ENCODE data around the gene FBXO44.
A peak's percentile ranks its signal among the peaks of the same experiment; 100 is the strongest.
"Not testable (repeated sequence)": the region's sequence is repeated elsewhere in the genome, so short reads cannot be mapped to it uniquely, and the experiment has no call there.

FBXO44 gene

DNA sequence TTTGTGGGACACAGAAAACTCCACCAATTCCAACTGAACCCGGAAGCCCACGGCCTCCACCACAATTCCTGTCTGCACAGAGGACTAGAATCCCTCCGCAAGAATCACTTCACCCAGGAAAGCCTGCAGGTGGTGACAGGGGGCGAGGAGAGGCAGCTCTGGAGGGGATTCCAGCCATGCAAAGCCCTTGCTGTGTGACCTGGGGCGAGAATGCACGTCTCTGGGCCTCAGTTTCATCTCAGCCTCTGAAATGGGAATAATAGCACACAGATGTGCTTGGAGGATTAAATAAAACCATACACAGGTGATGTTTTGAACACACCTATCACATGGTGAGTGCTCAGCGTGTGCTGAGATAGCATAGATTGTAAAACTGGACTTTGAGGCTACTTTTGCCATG is 14.6 kb upstream of the FBXO44 start:
- DNase-seq (ENCODE audit: low spot score), result no peak

DNA sequence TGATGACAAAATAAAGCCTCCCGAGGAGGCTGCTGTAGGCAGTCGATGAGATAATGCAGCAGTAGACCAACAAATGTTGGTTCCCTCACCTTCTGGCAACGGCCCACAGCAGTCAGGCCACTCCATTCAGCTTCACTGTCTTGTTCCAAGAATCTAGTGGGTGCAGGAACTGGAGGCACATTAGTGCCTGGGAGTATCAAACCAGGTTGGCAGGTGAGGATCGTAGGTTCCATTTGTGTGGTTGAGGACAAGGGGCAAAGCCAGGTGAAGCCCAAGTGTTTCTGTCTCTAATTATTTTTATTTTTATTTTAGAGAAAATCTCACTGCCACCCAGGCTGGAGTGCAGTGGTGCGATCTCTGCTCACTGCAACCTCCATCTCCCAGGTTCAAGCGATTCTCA is 13.7 kb upstream of the FBXO44 start:
- DNase-seq (ENCODE audit: low spot score), result no peak

DNA sequence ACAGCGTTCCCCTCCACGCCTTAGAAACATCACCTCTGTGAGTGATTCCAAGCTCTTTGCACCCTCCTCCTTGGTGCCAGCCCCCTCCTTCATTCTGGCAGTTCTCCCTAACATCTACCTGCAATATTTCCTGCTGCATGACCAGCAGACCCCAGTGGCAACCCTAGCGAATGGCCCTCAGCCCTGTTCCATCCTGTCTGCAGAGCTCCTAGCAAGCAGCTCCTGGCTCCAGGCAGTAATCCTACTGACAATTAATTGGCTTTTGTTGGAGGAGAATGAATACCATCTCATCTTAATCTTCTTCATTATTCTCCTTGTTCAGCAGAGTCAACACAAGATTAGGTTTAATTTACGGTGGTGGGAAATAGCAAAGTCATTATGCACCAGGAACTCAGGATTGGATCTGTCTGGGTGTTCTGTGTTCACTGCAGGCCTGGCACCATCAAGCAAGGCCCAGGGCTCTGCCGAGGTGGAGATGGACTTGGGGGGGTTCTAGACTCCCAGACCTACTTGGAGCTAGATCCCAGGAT is 12.8 kb upstream of the FBXO44 start:
- no peak for DNase-seq (ENCODE audit: low spot score)

DNA sequence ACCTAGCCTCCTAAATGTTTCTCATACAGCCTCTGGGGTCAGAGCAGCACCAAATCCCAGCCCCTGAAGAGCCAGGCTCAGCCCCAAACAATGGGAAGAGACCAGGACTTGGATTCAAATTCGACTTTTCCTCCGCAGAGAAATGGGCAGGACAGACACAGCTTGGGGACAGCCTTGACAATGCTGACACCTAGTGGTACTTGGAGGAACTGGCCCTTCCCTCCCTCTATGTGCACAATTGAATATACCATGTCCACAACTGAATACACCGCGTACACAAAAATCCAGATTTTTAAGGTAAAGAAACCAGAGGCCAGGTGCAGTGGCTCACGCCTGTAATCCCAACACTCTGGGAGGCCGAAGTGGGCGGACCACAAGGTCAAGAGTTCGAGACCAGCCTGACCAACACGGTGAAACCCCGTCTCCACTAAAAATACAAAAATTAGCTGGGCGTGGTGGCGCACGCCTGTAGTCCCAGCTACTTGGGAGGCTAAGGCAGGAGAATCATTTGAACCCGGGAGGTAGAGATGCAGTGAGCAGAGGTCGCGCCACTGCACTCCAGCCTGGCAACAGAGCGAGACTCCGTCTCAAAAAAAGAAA is 12.2 kb upstream of the FBXO44 start:
- DNase-seq (ENCODE audit: low spot score), result not testable (repeated sequence)

DNA sequence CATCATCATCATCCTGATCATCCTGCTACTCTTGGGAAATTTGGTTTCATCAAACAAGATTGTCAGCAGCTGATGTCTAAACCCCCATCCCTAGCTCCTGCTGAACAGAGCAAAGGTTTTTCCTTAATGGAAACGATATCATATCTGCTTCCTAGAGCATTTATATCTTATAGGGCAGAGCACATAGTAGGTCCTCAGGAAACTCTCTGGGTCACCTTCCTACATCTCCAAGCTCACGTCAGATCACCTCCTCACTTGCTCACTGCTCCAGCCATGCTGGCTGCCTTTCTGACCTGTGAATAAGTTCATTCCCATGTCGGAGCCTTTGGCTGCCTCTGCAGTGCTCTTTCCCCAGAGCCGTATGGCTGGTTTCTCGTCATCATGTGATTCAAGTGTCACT is 10.9 kb upstream of the FBXO44 start:
- no peak for DNase-seq (ENCODE audit: low spot score)

DNA sequence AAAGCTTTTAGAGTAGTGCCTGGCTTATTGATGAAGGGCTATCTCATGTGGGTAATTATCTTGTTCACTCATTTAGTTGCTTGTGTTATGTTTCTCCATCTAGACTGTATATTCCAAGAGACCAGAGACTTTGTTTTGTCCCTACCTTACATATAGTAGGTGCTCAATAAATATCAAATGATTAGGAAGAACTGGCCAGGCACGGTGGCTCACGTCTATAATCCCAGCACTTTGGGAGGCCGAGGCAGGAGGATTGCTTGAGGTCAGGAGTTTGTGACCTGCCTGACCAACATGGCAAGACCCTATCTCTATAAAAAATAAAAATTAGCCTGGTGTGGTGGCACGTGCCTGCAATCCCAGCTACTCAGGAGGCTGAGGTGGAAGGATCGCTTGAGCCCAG is 9.4 kb upstream of the FBXO44 start:
- DNase-seq (ENCODE audit: low spot score), result no peak

DNA sequence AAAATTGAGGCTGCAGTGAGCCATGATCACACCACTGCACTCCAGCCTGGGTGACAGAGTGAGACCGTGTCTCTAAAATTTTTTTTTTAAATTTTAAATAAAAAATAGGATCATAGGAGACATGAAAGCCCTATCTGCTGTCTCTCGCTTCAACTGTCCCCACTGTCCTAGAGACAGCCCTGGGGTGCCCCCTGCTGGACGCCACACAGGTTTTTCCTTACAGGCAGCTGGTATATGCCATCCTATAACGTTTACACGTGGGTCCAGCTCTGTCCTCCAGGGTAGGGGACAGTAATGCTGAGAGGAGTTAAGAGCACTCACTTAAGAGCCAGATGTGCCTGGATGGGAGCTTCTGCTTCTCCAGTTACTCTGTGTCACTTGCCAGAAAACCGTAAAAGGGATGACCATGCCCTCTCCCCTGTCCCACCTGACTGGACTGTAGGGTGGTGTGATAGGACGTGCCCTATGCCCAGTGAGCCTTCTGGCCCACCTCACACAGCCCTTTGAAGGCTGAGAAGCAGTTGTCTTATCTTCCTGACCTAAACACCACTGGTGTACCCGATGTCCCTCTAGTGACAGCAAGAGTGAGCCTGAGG is 8.9 kb upstream of the FBXO44 start:
- DNase-seq (ENCODE audit: low spot score), result peak; percentile 82

DNA sequence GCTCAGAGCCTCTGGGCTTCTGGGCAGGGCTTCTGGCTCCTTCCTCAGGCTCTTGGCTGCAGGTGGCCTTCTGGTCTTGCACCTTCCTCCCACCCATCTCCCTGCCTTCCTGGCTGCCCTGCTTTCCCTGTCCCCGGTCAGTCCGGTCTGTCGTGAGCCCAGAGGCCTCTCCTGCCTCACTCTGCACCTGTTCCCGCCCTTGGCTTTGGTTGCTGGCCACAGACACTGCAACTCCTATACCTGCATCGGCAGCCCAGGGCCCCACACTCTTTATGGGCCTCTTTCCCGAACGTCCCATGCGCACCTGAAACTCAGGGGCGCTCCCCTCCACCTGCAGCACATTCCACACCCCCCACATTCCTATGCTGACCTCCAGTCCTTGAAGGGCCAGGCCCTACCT is 8.4 kb upstream of the FBXO44 start:
- DNase-seq (ENCODE audit: low spot score), result no peak

DNA sequence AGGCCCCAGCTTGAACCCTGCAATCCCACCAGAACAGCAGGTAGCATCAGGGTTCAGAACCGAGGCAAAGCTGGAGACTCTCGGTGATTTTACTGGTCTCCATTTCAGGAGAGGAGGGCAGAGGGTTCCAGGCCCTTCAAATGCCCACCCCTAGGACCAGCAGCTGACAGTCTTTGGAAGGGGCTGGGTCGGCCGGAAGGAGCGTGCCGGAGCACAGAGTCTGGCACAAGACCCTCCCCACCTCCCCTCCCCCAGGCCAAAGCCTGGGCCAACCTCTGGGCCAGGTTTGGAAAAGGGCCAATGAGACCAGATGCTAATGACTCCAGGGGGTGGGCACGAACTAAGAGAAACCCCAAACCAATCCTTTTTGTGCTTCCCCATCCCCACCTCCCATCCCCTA is 7.3 kb upstream of the FBXO44 start:
- DNase-seq (ENCODE audit: low spot score), result no peak

DNA sequence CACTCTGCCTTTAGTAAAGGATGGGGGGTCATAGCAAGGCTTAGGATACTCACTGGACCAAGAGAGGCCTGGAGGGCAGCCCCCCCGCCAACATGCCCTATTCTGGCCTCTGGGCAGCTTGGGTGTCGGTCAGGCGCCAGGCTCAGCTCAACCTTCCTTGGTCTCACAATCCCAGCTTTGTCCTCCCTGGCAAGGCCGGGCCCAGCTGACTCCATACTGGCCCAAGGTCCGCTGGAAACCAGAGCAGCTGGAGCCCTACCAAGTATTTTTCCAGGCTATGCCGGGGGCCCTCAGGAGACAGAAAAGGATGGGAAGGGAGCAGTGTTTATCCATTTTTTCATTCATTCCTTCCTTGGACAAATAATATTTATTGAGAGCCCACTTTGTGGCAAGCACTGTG is 6.6 kb upstream of the FBXO44 start:
- peak; percentile 95 for DNase-seq (ENCODE audit: low spot score)

DNA sequence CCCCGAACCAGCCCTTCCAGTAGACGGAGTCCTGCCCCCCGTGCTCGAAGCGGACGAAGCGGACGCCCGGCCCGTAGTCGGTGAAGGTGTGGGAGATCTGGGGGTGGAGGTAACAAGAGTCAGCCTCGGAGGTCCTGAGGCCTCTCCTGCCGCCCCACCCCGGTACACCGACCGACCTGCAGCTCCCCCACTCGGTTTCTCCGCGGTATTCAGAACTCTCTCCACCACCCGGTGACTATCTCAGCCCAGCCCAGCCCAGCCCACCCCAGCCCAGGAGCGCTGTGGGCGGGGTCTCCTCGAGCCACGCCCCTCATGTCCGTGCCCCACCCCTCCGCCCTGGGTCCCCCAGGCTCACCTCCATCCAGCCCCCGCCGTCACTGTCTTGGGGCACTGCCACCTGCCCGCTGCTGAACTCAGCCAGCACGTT is 5.9 kb upstream of the FBXO44 start:
- no peak for DNase-seq (ENCODE audit: low spot score)

DNA sequence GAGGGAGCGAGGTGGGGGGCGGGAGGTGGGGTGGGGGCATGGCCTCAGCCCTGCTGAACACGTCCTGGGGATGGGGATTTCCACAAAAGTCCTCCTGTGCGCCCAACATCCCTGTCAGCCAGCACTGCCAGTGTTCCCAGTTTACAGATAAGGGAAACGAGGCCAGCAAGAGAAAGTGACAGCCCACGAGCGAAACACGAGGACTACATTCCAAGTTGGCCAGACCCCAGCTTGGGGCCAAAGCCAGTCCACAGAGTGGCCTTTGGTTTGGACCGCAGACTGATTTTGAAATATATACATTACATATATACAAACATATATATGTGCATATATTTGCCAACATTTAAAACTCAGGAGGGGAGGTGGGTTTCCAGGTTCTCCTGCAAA is 5.4 kb upstream of the FBXO44 start:
- no peak for DNase-seq (ENCODE audit: low spot score)

DNA sequence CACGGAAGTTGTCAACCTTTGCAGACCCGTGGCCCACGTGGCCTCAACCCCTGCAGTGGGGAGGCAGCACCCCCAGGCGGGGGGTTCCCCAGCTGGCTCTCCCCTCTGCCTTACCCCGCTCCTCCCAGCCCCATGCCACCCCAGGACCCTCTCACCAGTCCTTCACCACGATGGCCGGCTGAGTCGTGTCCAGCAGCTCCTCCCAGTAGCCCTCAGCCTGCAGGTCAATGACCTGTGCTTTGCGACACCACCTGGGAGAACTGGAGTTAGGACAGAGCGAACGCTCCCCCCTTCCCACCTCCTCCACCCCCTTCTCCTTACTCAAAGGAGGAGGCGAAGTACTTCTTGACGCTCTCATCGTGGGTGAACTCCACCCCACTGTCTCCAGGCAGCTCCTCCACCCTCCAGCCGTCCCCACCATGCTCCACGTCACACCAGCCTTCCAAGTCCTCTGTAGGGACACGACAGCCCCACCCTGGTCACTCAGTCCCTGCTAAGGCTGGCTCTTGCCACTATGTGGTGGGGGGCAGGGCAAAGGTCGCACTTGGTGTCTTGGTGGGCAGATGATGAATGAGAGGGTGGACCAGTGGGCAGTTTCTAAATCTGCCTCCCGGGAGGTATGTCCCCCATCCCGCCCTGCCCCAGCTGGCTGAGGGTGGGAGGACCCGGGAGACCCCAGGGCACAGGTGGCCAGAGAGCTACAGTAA is 4.9 kb upstream of the FBXO44 start:
- no peak for DNase-seq (ENCODE audit: low spot score)

DNA sequence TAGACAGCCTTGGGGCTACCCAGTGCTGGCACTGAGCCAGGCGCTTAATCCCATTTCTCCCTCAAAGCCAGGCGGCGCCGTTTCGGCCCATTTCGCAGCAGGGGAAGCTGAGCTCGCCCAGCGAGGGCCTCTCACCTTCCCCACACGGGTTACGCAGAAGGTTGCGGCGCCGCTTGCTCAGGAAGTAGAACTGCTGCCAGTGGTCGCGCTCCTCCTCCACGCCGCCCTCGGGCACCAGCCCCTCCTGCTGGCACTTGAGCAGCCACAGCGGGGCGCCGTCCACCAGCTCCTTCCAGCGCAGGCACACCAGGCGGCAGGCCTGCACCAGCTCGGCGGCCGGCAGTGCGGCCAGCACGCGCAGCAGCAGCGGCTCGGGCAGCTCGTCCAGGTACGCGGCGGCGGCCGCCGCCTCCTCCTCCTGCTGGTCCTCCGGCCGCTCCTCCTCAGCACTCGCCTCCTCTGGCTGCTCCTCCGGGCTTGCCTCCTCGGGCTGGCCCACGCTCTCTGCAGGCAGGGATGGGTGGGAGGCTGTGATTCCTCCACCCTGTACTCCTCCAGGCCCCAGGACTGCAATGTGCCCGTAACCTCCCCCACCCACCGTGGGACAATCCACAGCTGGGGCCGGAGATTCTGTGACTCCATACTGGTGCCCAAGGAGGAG is 4.2 kb upstream of the FBXO44 start:
- no peak for DNase-seq (ENCODE audit: low spot score)

DNA sequence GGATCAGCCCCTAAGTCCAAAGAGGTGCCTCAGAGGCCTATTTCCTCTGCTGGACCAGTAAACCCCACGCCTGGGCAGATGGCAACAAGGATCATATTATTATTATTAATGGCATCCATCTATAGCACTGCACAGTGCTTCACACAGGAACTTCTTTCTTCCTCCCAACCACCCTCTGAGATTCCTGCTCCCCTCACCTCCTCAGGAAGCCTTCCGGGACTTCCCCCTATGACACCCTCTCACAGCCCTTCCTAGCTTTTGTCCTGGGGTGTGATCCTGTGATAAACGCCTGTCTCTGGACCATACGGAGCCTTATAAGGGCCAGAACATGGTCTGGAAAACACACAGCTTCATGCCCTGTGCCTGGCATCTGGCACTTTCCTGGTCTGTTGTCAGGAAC is 3.7 kb upstream of the FBXO44 start:
- DNase-seq (ENCODE audit: low spot score), result no peak

DNA sequence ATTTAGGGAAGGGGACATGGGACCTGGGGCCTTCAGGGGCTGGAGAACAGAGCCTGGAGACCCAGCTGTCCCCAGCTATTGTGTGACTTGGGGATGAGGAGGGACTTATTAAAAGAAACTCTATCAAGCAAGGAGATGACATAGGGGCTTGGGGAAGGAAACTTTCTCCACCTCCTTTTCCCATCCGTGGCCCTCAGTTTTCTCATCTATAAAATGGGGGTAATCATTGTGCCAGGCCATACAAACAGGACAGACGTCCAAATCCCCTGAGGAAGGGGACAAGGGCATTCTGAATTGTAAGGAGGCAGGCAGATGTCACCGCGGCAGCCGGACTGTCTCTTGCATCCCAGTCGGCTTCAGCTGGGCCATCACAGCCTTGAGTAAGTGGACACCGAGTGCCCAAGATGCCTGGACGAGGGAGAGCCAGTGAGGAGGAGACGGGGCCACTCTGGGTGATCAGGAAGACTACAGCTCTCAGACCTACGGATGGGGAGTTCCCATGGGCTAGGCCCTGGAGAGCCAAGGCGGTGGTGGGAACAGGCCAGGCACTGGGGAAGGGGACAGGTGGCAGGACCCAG is 2.4 kb upstream of the FBXO44 start:
- no peak for DNase-seq (ENCODE audit: low spot score)

DNA sequence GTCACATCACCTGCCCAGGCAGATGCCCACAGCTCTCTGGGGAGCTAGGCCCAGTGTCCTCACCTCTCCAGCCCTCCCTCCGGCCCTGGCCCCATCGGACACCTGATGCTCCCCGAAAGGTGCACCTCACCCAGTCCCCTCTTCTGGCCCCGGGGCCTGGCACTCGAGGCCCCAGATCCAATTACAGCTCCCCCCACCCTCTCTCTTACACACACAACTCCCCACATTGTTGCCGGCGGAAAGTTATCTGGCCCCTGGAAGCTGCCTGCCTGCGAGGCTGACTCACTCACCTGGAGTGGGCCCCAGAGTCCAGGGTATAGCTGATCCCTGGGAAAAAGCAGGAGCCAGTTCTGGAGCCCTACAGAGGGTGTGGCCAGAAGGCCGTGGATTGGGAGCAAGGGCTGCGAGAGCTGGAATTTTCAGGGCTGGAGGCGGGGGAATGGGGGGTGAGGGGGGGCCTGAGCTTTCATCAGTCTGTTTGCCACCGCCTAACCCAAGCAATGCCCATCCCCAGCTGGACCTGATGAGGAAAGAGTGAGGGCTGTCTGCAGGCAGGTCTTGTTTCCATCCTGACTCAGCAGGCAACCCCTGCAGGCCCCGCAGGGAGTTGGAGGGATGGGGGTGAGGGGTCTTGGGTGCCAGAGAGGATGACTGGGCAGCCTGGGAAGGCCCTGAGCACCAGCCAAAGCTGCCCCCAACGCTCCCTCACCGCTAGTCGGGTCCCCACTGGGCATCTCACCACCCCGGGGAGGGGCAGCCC is 1.4 kb upstream of the FBXO44 start:
- no peak for DNase-seq (ENCODE audit: low spot score)

DNA sequence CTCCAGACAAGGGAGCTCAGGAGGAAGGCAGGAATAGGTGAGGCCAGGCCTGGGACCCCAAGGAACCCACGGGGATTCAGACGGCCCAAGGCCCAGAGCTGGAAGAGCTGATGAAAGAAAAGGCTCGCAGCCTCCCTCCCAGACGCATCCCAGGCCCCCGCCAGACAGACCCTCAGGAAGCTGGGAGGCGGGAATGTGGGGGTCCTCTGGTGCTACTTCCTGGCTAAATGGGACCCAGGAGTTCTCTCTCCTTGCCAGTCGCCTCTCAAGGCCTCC is 878 bp upstream of the FBXO44 start:
- no peak for DNase-seq (ENCODE audit: low spot score)

DNA sequence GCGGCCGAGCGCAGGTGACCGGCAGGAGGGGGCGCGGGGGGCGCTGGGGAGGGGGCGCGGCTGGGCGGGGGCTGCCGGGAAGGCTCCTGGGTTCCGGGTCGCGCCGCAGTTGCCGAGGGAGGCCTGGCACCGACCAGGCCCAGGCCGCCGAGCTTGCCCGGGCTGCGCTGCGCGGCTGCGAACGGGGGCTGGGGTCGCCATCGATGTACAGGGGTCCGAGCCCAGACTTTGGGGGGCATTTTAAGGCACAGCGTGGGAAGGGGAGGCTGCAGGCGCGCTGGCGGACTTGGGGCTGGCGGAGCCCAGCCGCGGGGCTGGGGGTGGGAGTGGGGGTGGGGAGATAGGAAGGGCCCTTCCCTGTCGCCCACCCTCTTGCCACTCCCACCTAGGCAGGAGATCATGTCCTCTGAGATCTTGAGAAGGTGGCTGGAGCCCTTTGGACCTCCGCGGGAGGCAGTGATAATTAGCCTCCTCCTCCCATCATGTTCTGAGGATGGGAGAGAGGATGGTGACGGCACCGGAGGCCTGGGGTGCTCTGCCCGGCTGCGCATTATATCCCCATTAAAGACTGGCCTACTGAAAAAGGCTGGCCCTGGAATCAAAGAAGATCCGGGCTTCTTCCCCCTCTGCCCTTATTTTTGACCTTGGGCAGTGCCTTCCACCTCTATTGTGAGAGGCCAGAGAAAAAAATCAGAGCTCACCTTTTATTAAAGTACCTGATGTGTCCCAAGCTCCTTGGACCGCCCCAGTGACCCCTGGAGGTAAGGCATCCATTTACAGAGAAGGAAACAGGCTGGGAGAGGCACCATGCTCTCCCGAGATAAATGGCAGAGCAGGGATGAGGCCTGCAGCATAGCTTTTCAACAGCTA is 497 bp downstream of the FBXO44 start:
- DNase-seq (ENCODE audit: low spot score), result no peak

DNA sequence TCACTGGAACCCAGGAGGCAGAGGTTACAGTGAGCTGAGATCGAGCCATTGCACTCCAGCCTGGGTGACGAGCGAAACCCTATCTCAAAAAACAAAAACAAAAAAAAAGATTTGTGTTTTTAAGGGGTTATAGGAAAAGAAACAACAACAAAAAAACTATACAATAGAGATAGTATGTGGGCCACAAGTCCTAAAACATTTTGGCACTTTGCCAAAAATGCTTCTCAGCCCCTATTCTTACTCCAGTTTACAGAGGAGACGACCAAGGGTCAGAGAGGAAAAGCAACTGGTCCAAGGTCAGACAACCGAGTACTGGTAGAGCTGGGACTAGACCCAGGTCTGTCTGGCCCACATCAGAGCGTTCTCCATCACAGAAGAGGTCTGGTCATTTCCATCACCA is 3.0 kb downstream of the FBXO44 start:
- DNase-seq (ENCODE audit: low spot score), result no peak

DNA sequence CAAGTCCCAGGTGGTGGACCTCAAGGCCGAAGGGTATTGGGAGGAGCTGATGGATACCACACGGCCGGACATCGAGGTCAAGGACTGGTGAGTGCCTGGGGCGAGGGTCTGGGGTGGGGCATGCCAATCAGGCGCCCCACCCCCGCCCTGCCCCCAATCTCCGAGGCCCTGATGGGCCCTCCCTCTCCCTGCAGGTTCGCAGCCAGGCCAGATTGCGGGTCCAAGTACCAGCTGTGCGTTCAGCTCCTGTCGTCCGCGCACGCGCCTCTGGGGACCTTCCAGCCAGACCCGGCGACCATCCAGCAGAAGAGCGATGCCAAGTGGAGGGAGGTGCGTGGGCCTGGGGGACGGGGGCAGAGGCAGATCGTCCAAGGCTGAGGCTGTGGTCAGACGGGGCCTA is 3.9 kb downstream of the FBXO44 start:
- no peak for DNase-seq (ENCODE audit: low spot score)
